ENCODE results near the gene HCN2.

GRCh38 chr19:650121-650520 is 60.4 kb downstream of the HCN2 start:
- TF ChIP-seq POLR2A (IDR thresholded peaks at IDR 0.05) (no peak), CTCF (IDR thresholded peaks at IDR 0.05) (no peak), POLR2AphosphoS5 (IDR thresholded peaks at IDR 0.05) (no peak)

Measured in prostate gland (tissue), 2 donors.